ENCODE results near the gene RAB1A. TPM values are rescaled to one million over a fixed set of nuclear protein-coding genes. Genes with fewer than 3 reads are reported as not detected.

Gene RAB1A
- total RNA-seq, 1 donor from 2014 or later = 89.9 TPM

DNA sequence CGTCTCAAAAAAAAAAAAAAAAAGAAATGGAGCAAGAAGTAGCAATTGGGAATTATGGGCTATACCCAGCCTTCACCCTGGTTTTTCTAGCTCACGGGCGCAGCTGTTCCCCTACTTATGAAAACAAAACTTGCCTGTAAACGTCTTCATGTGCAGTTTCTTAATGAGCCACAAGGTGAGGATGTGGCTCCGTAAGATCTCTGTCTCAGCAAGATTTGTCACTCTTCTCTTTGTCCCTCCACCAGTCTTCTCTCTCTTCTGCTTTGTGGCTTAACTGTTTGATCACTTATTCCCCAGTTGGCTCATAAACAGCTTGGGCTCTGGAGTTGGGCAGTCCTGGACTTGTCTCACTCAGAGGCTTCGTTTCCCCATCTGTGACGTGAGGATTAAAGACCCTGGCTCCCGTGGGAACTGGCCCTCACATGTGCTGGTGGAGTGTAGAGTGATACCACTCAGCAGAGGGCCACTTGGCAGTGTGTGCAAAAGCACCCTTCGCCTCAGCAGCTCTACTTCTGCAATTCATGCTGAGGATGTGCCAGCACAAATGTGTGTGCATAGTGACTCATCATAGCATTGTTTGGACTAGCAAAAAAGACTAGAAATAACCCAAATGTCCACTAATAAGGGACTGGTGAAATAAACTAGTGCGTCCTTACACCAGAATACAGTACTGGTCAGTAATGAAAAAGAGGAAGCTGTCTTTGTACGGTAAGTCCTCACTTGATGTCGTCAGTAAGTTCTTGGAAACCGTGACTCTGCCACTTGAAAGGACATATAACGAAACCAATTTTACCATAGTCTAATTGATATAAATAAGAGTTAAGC is 65.0 kb downstream of the RAB1A start:
- DNase-seq (ENCODE audit: low read depth) = no peak
- H3K4me3 ChIP-seq (ENCODE audit: low read depth, low read length) = no peak overlapping the region

DNA sequence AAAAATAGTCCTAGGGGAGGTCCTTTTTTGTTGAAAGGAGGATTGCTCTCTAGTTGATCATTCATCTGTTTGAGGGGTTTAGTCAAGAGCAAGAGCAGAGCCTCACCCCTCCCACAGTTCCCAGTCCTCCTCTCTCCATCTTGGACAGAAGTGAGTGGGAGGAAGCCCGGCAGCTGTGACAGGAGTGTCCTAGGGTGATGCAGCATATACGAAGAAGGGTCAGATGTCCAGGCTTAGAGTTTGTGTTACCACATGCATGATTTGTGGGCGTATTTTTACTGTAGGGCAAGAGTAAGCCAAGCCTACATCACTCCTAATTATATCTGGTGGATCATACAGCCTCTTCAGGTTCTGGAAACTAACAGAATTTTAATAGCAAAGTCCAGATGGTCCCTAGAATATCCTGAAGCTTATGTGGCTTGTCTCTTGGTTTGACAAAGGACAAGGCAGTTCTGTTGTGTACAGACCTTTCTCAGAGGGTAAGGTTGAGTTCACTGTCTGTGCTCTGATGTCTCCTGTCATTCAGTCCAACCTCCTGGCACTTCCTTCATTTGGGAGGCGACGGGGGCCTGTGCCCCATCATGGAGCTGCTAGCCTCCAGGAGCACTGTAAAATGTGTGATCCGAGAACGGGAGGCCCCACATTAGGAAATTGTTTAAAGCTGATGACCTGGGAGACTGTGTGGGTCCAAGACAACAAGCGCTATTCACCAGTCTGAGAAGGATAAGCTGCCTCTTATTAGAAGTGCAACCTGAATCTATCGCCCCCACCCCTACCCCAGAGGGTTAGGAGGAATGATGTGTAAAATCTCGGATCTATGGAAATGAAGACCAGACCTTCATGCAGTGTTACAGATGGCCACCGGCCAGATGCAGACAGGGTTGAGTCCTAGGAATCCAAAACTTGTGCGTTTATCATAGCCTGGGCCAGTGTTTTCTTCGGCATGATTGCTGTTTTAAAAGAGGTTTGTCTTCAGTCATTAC is 66.8 kb downstream of the RAB1A start:
- Histone ChIP-seq H3K27me3 (ENCODE audit: control insufficient read depth, insufficient read depth, low read length) (no peaks in the 10 kb centered on the region), H3K4me3 (ENCODE audit: low read depth, low read length) (no peak overlapping the region), H3K36me3 (ENCODE audit: control insufficient read depth, insufficient read depth, low read length) (no peaks in the 10 kb centered on the region)
- TF ChIP-seq, protein P1, sequence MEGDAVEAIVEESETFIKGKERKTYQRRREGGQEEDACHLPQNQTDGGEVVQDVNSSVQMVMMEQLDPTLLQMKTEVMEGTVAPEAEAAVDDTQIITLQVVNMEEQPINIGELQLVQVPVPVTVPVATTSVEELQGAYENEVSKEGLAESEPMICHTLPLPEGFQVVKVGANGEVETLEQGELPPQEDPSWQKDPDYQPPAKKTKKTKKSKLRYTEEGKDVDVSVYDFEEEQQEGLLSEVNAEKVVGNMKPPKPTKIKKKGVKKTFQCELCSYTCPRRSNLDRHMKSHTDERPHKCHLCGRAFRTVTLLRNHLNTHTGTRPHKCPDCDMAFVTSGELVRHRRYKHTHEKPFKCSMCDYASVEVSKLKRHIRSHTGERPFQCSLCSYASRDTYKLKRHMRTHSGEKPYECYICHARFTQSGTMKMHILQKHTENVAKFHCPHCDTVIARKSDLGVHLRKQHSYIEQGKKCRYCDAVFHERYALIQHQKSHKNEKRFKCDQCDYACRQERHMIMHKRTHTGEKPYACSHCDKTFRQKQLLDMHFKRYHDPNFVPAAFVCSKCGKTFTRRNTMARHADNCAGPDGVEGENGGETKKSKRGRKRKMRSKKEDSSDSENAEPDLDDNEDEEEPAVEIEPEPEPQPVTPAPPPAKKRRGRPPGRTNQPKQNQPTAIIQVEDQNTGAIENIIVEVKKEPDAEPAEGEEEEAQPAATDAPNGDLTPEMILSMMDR (IDR thresholded peaks at IDR 0.05; ENCODE audit: insufficient read depth, low read length, poor library complexity, severe bottlenecking) = no peak
- DNase-seq (ENCODE audit: low read depth) = no peak

More for the DNA sequence above, 65.0 kb downstream of the RAB1A start:
- Histone ChIP-seq H3K36me3 (ENCODE audit: control insufficient read depth, insufficient read depth, low read length) (no peaks in the 10 kb centered on the region), H3K27me3 (ENCODE audit: control insufficient read depth, insufficient read depth, low read length) (no peaks in the 10 kb centered on the region)
- TF ChIP-seq, protein P1 (IDR thresholded peaks at IDR 0.05; ENCODE audit: insufficient read depth, low read length, poor library complexity, severe bottlenecking) = peak; percentile 65

DNA sequence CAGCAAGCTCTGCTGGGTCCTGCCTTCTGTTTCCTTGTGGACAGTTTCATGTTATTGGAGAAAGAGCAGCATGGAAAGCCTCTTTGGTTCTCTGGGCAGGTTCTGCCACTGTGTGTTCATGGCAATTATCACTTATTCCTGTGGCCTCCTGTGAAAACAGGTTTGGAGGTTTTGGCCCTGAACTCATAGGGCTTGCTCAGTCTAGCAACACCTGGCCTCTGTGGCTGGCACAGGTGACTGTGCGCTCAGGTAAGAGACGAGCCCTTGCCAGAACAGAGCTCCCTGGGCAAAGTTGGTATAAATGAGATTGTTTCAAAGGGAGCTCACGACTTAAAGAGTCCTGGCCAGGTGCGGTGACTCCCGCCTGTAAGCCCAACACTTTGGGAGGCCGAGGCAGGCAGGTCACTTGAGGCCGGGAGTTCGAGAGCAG is 68.0 kb downstream of the RAB1A start:
- DNase-seq (ENCODE audit: low read depth) = no peak
- no peak overlapping the region for H3K4me3 ChIP-seq (ENCODE audit: low read depth, low read length)
- TF ChIP-seq, protein P1 (IDR thresholded peaks at IDR 0.05; ENCODE audit: insufficient read depth, low read length, poor library complexity, severe bottlenecking) = no peak
- H3K27me3 ChIP-seq (ENCODE audit: control insufficient read depth, insufficient read depth, low read length) = no peaks in the 10 kb centered on the region
- no peaks in the 10 kb centered on the region for H3K36me3 ChIP-seq (ENCODE audit: control insufficient read depth, insufficient read depth, low read length)

DNA sequence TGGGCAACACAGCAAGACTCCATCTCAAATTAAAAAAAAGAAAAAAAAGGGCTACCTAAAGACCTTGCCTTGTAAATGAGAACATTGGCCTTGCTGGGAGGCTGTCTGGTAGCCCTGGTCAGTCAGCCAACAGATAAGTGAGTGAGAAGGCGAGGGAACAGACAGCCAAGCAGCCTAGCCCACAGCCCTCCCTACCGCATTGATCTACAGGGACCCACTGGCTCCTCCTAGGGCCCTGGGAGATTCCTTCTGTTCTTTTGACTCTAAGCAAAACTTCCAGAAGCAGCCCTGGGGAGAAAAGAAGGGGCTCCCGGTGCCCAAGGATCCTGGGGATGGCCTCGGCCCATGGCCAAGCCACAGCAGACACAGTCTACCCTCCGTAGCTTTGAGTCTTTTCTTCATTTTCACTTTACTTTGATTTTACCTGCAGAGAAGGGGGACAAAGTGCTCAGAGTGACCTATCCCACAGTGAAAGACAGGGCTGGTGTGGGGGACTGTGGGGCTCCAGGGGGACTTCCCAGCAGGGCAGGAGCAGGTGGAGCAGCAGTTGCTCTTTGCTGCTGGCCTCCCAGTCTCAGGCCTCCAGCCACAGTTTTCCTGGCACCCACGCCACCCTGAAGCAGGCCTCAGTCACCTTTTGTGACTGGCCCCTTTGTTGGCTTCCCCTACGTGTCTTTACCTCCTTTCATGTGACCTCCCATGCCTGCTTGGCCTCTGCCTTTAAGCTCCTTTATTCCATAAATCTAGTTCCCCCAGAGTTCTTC is 68.6 kb downstream of the RAB1A start:
- Histone ChIP-seq H3K27me3 (ENCODE audit: control insufficient read depth, insufficient read depth, low read length) (no peaks in the 10 kb centered on the region), H3K4me3 (ENCODE audit: low read depth, low read length) (no peak overlapping the region), H3K36me3 (ENCODE audit: control insufficient read depth, insufficient read depth, low read length) (no peaks in the 10 kb centered on the region)
- TF ChIP-seq, protein P1 (IDR thresholded peaks at IDR 0.05; ENCODE audit: insufficient read depth, low read length, poor library complexity, severe bottlenecking) = no peak
- no peak for DNase-seq (ENCODE audit: low read depth)

- no peak for DNase-seq (ENCODE audit: low read depth)
- no peaks in the 10 kb centered on the region for H3K36me3 ChIP-seq (ENCODE audit: control insufficient read depth, insufficient read depth, low read length)
- TF ChIP-seq, protein P1 (IDR thresholded peaks at IDR 0.05; ENCODE audit: insufficient read depth, low read length, poor library complexity, severe bottlenecking) = no peak
- H3K27me3 ChIP-seq (ENCODE audit: control insufficient read depth, insufficient read depth, low read length) = no peaks in the 10 kb centered on the region
- H3K4me3 ChIP-seq (ENCODE audit: low read depth, low read length) = no peak overlapping the region
These were observed 70.8 kb downstream of the RAB1A start for GRCh38 chr2:65059071-65059470.
